Mesenchymal stem cell (in vitro differentiated cells and primary cell): Measurements from ENCODE around the gene TRIL.
A peak's percentile ranks its signal among the peaks of the same experiment; 100 is the strongest.

Experiments used
- DNase-seq: peaks from one replicate; pipeline ENCODE4 v3.0.0-alpha.2; 2013
- H2AFZ ChIP-seq: one replicate; pipeline ENCODE4 v1.6.1; 2013; ENCODE audit warnings: low read depth, mild to moderate bottlenecking, control low read depth, inconsistent platforms, low read length, moderate library complexity
- H2AK5ac ChIP-seq: 2 replicates; pipeline ENCODE4 v1.6.1; 2013; ENCODE audit warnings: low read length, moderate library complexity, mild to moderate bottlenecking, inconsistent platforms; ENCODE audit not compliant: severe bottlenecking
- H2BK120ac ChIP-seq: one replicate; pipeline ENCODE4 v1.6.1; 2013; ENCODE audit warnings: low read depth, mild to moderate bottlenecking, inconsistent platforms, low read length, moderate library complexity
- H2BK12ac ChIP-seq, 2 experiments: one replicate each; pipeline ENCODE4 v1.6.1; 2013; ENCODE audit warnings: inconsistent platforms in 2 of 2, low read length in 2 of 2, mild to moderate bottlenecking in 2 of 2, moderate library complexity in 2 of 2, control low read depth in 1 of 2
- H2BK15ac ChIP-seq: one replicate; pipeline ENCODE4 v1.6.1; 2013; ENCODE audit warnings: mild to moderate bottlenecking, low read depth, inconsistent platforms; ENCODE audit not compliant: poor library complexity, severe bottlenecking
- H2BK5ac ChIP-seq: 2 replicates; pipeline ENCODE4 v1.6.1; 2013; ENCODE audit warnings: low read depth, mild to moderate bottlenecking, low read length, control low read depth, inconsistent platforms; ENCODE audit not compliant: poor library complexity, severe bottlenecking
- H3K14ac ChIP-seq, 2 experiments: one replicate each; pipeline ENCODE4 v1.6.1; 2013; ENCODE audit warnings: inconsistent platforms in 2 of 2, low read length in 2 of 2, control low read depth in 1 of 2, mild to moderate bottlenecking in 1 of 2, moderate library complexity in 1 of 2
- H3K18ac ChIP-seq, 2 experiments: one replicate each; pipeline ENCODE4 v1.6.1; 2013; ENCODE audit warnings: inconsistent platforms in 2 of 2, low read length in 2 of 2, control low read depth in 1 of 2, low read depth in 1 of 2, mild to moderate bottlenecking in 1 of 2
- H3K23ac ChIP-seq, 2 experiments: one replicate each; pipeline ENCODE4 v1.6.1; 2013; ENCODE audit warnings: inconsistent platforms in 2 of 2, low read length in 2 of 2, mild to moderate bottlenecking in 2 of 2, moderate library complexity in 2 of 2, control low read depth in 1 of 2
- H3K27ac ChIP-seq: 2 replicates; pipeline ENCODE4 v1.5.1; 2013; ENCODE audit warnings: mild to moderate bottlenecking, moderate library complexity, low read length, control low read depth, inconsistent platforms; ENCODE audit not compliant: poor library complexity, severe bottlenecking
- H3K27me3 ChIP-seq, 2 experiments: 2 replicates each; pipeline versions ENCODE4 v1.6.1 to v1.7.0; 2013; ENCODE audit warnings: low read length in 2 of 2, mild to moderate bottlenecking in 2 of 2, moderate library complexity in 2 of 2, control low read depth in 1 of 2, inconsistent platforms in 1 of 2; ENCODE audit not compliant: control insufficient read depth in 1 of 2, insufficient read depth in 1 of 2
- H3K36me3 ChIP-seq, 2 experiments: 2 replicates each; pipeline versions ENCODE4 v1.6.1 to v1.7.0; 2013; ENCODE audit warnings: low read length in 2 of 2, control low read depth in 1 of 2, inconsistent platforms in 1 of 2, low read depth in 1 of 2, mild to moderate bottlenecking in 1 of 2; ENCODE audit not compliant: insufficient read depth in 2 of 2, control insufficient read depth in 1 of 2
- H3K4ac ChIP-seq, 2 experiments: one replicate each; pipeline ENCODE4 v1.6.1; 2013; ENCODE audit warnings: inconsistent platforms in 2 of 2, low read length in 2 of 2, mild to moderate bottlenecking in 2 of 2, moderate library complexity in 2 of 2, control low read depth in 1 of 2, low read depth in 1 of 2
- H3K4me1 ChIP-seq: 2 replicates; pipeline ENCODE4 v1.6.1; 2013; ENCODE audit warnings: low read depth, low read length, control low read depth; ENCODE audit not compliant: control insufficient read depth, insufficient read depth
- H3K4me2 ChIP-seq: 2 replicates; pipeline ENCODE4 v1.6.1; 2013; ENCODE audit warnings: low read length, mild to moderate bottlenecking, inconsistent platforms; ENCODE audit not compliant: poor library complexity, severe bottlenecking
- H3K4me3 ChIP-seq, 2 experiments: 2 replicates each; pipeline versions ENCODE4 v1.5.1 to v1.7.0; 2013; ENCODE audit warnings: low read length in 2 of 2, mild to moderate bottlenecking in 2 of 2, control low read depth in 1 of 2, low read depth in 1 of 2; ENCODE audit not compliant: insufficient read depth in 1 of 2
- H3K79me1 ChIP-seq: replicated peaks from 2 replicates; pipeline ENCODE4 v1.6.1; 2013; ENCODE audit warnings: mild to moderate bottlenecking, control low read depth, low read length, inconsistent platforms; ENCODE audit not compliant: poor library complexity, severe bottlenecking
- H3K9ac ChIP-seq: 2 replicates; pipeline ENCODE4 v1.7.0; 2013; ENCODE audit warnings: mild to moderate bottlenecking, low read length, moderate library complexity
- H3K9me3 ChIP-seq: 2 replicates; pipeline ENCODE4 v1.7.0; 2013; ENCODE audit warnings: mild to moderate bottlenecking, low read length; ENCODE audit not compliant: control insufficient read depth
- H4K8ac ChIP-seq: one replicate; pipeline ENCODE4 v1.6.1; 2013; ENCODE audit warnings: inconsistent platforms, mild to moderate bottlenecking, low read length, moderate library complexity
- H4K91ac ChIP-seq: one replicate; pipeline ENCODE4 v1.6.1; 2013; ENCODE audit warnings: mild to moderate bottlenecking, low read length, inconsistent platforms
- WGBS: methylation state at CpG from one replicate; pipeline ENCODE4 v1.1.7; 2013; ENCODE audit warnings: mixed read lengths; 5-methylcytosine and 5-hydroxymethylcytosine counted together

The TRIL gene

GRCh38 chr7:28933846-28934320 lies 24.2 kb downstream of the TRIL start:
- no peak overlapping the region for H3K23ac ChIP-seq
- H3K4ac ChIP-seq: no peak overlapping the region
- no peak overlapping the region for H2BK120ac ChIP-seq
- H3K79me1 ChIP-seq: no peaks in the 10 kb centered on the region
- H2BK5ac ChIP-seq: no peak overlapping the region
- no peak overlapping the region for H3K4me3 ChIP-seq
- H2AK5ac ChIP-seq: no peak overlapping the region
- no peak overlapping the region for H2BK12ac ChIP-seq
- H3K14ac ChIP-seq: no peak overlapping the region
- peaks cover 26 to 31% of the 10 kb centered on the region in 2 experiments for H3K27me3 ChIP-seq
- no peak for DNase-seq
- no peak overlapping the region for H2AFZ ChIP-seq
- H3K27ac ChIP-seq: no peak overlapping the region
- H3K9ac ChIP-seq: peak overlapping the region; percentile 73
- 73% methylated on average over 2 of the region's 2 CpGs for WGBS
- H3K9me3 ChIP-seq: no peaks in the 10 kb centered on the region
- no peak overlapping the region for H4K8ac ChIP-seq
- no peak overlapping the region for H2BK15ac ChIP-seq
- H3K4me1 ChIP-seq: peaks cover 6% of the 10 kb centered on the region
- no peaks in the 10 kb centered on the region for H3K36me3 ChIP-seq
- no peak overlapping the region for H3K18ac ChIP-seq
- no peak overlapping the region for H3K4me2 ChIP-seq
- no peak overlapping the region for H4K91ac ChIP-seq

- no peak overlapping the region for H2AFZ ChIP-seq
- H2AK5ac ChIP-seq: no peak overlapping the region
- H3K23ac ChIP-seq: no peak overlapping the region
- H3K79me1 ChIP-seq: no peaks in the 10 kb centered on the region
- no peak overlapping the region for H2BK120ac ChIP-seq
- no peak overlapping the region for H3K4me3 ChIP-seq
- H4K91ac ChIP-seq: no peak overlapping the region
- no peak for DNase-seq
- H3K36me3 ChIP-seq: no peaks in the 10 kb centered on the region
- H2BK5ac ChIP-seq: no peak overlapping the region
- no peak overlapping the region for H4K8ac ChIP-seq
- no peak overlapping the region for H3K27ac ChIP-seq
- no peaks in the 10 kb centered on the region for H3K9me3 ChIP-seq
- no peak overlapping the region for H3K18ac ChIP-seq
- no peak overlapping the region for H3K4me2 ChIP-seq
- WGBS: 88% methylated on average over 1 of the region's 3 CpGs
- H2BK15ac ChIP-seq: no peak overlapping the region
- no peak overlapping the region for H3K4ac ChIP-seq
- H3K9ac ChIP-seq: no peak overlapping the region
- peaks cover 26 to 31% of the 10 kb centered on the region in 2 experiments for H3K27me3 ChIP-seq
- H3K4me1 ChIP-seq: peaks cover 6% of the 10 kb centered on the region
- no peak overlapping the region for H2BK12ac ChIP-seq
- H3K14ac ChIP-seq: no peak overlapping the region
Observed at GRCh38 chr7:28931565-28931964, 26.6 kb downstream of the TRIL start.

GRCh38 chr7:28926871-28927597 lies 31.1 kb downstream of the TRIL start:
- H3K23ac ChIP-seq: no peak overlapping the region
- no peaks in the 10 kb centered on the region for H3K9me3 ChIP-seq
- H3K79me1 ChIP-seq: no peaks in the 10 kb centered on the region
- H3K4me2 ChIP-seq: peak overlapping the region; percentile 98
- peak overlapping the region; percentile 57 to 85 for H3K4me3 ChIP-seq
- no peak overlapping the region for H4K91ac ChIP-seq
- no peak overlapping the region for H3K14ac ChIP-seq
- H3K36me3 ChIP-seq: no peaks in the 10 kb centered on the region
- H2BK120ac ChIP-seq: peak overlapping the region; percentile 54
- no peak overlapping the region for H2AK5ac ChIP-seq
- WGBS: 17% methylated on average over 15 of the region's 22 CpGs
- DNase-seq: peak; percentile 82
- H3K4me1 ChIP-seq: no peaks in the 10 kb centered on the region
- no peak overlapping the region for H3K18ac ChIP-seq
- peak overlapping the region in 1 of 2 experiments; percentile 57 for H2BK12ac ChIP-seq
- H4K8ac ChIP-seq: peak overlapping the region; percentile 84
- H3K9ac ChIP-seq: peak overlapping the region; percentile 82
- no peak overlapping the region for H3K27ac ChIP-seq
- peak overlapping the region; percentile 26 for H2BK15ac ChIP-seq
- H3K27me3 ChIP-seq: peaks cover 8 to 15% of the 10 kb centered on the region in 2 experiments
- no peak overlapping the region for H2AFZ ChIP-seq
- no peak overlapping the region for H3K4ac ChIP-seq
- H2BK5ac ChIP-seq: no peak overlapping the region

- no peaks in the 10 kb centered on the region for H3K4me1 ChIP-seq
- no peak overlapping the region for H3K4me3 ChIP-seq
- H3K18ac ChIP-seq: no peak overlapping the region
- H3K9me3 ChIP-seq: no peaks in the 10 kb centered on the region
- no peaks in the 10 kb centered on the region for H3K36me3 ChIP-seq
- no peak overlapping the region for H3K4me2 ChIP-seq
- no peak overlapping the region for H3K14ac ChIP-seq
- H2BK120ac ChIP-seq: no peak overlapping the region
- no peak overlapping the region for H2BK5ac ChIP-seq
- no peaks in the 10 kb centered on the region for H3K79me1 ChIP-seq
- H3K9ac ChIP-seq: no peak overlapping the region
- no peak overlapping the region for H2BK12ac ChIP-seq
- no peak overlapping the region for H2BK15ac ChIP-seq
- WGBS: 17% methylated on average over 5 of the region's 7 CpGs
- H3K27ac ChIP-seq: no peak overlapping the region
- DNase-seq: peak; percentile 79
- no peak overlapping the region for H3K4ac ChIP-seq
- peaks cover 5 to 12% of the 10 kb centered on the region in 2 experiments for H3K27me3 ChIP-seq
- no peak overlapping the region for H3K23ac ChIP-seq
- H4K91ac ChIP-seq: no peak overlapping the region
- no peak overlapping the region for H4K8ac ChIP-seq
- H2AFZ ChIP-seq: no peak overlapping the region
- no peak overlapping the region for H2AK5ac ChIP-seq
Observed at GRCh38 chr7:28922624-28923331, 35.4 kb downstream of the TRIL start.
